Spinal cord (tissue), 10 donors: ENCODE data around the gene ZCCHC18. TPM values are rescaled to one million over a fixed set of nuclear protein-coding genes. Genes with fewer than 3 reads are reported as not detected.
"Not testable (repeated sequence)": the region's sequence is repeated elsewhere in the genome, so short reads cannot be mapped to it uniquely, and the experiment has no call there.

ENCODE experiments used
- DNase-seq, 6 donors: peaks; one replicate each; pipeline versions ENCODE4 v3.0.0 to v3.0.0-alpha.2; 2013 to 2015; ENCODE audit warnings: low spot score in 6 of 6, low read depth in 4 of 6
- H3K27ac ChIP-seq: one replicate; pipeline ENCODE4 v1.5.1; 2013; ENCODE audit warnings: low read depth, low read length, control low read depth
- H3K27me3 ChIP-seq: one replicate; pipeline ENCODE4 v1.6.1; 2013; ENCODE audit warnings: low read length; ENCODE audit not compliant: control insufficient read depth, insufficient read depth
- H3K36me3 ChIP-seq: one replicate; pipeline ENCODE4 v1.6.1; 2013; ENCODE audit warnings: low read length; ENCODE audit not compliant: control insufficient read depth, insufficient read depth
- H3K4me1 ChIP-seq: one replicate; pipeline ENCODE4 v1.6.1; 2013; ENCODE audit warnings: low read length; ENCODE audit not compliant: control insufficient read depth, insufficient read depth
- H3K4me3 ChIP-seq: one replicate; pipeline ENCODE4 v1.5.1; 2013; ENCODE audit warnings: low read depth, low read length, control low read depth
- H3K9me3 ChIP-seq: one replicate; pipeline ENCODE4 v1.6.1; 2013; ENCODE audit warnings: low read length; ENCODE audit not compliant: control insufficient read depth, insufficient read depth
- WGBS: methylation state at CpG from one replicate; pipeline ENCODE4 v1.1.5; 2013; ENCODE audit warnings: missing lambda C conversion rate; ENCODE audit not compliant: insufficient coverage; 5-methylcytosine and 5-hydroxymethylcytosine counted together
- polyA plus RNA-seq, 2 donors: library from polyadenylated mRNA; unstranded; fragments of 120-200 nt; gene quantifications; one replicate each; pipeline ENCODE4 v1.2.1, GENCODE V29; 2013; ENCODE audit not compliant: insufficient read length in 2 of 2
- total RNA-seq, 2 donors: library from RNA; depleted of rRNA in 1 of 2; stranded (reverse); fragments of 120-200 nt in 1 of 2; fragments of >200 nt in 1 of 2; gene quantifications; one replicate each; pipeline versions ENCODE4 v1.2.3 to v1.2.4, GENCODE V29; 2013 to 2014
- donor health status: healthy.

The ZCCHC18 gene
- total and polyA plus RNA-seq, 4 donors, result 7.8 to 30.6 (median 19.9) TPM

- Histone ChIP-seq H3K4me3 (no peak overlapping the region), H3K27ac (no peak overlapping the region), H3K4me1 (no peaks in the 10 kb centered on the region), H3K36me3 (no peaks in the 10 kb centered on the region), H3K9me3 (no peaks in the 10 kb centered on the region), H3K27me3 (no peaks in the 10 kb centered on the region)
- DNase-seq, result no peak
These were observed 13.4 kb upstream of the ZCCHC18 start for GRCh38 chrX:104098919-104099318.

GRCh38 chrX:104104676-104105075, 7.6 kb upstream of the ZCCHC18 start:
- DNase-seq, result no peak
- Histone ChIP-seq H3K4me3 (no peak overlapping the region), H3K27ac (peak overlapping the region; percentile 52), H3K4me1 (peaks cover 17% of the 10 kb centered on the region), H3K27me3 (peaks cover 4% of the 10 kb centered on the region), H3K36me3 (peaks cover 3% of the 10 kb centered on the region), H3K9me3 (no peaks in the 10 kb centered on the region)
- 59% methylated on average over 10 of the region's 10 CpGs for WGBS

GRCh38 chrX:104105330-104106262, 6.7 kb upstream of the ZCCHC18 start:
- 31% methylated on average over 4 of the region's 11 CpGs for WGBS
- H3K36me3 ChIP-seq, result peaks cover 3% of the 10 kb centered on the region
- peak overlapping the region; percentile 64 for H3K27ac ChIP-seq
- peak in 2 of 6 donors; percentile 63 to 68 for DNase-seq
- H3K4me3 ChIP-seq, result no peak overlapping the region
- no peaks in the 10 kb centered on the region for H3K9me3 ChIP-seq
- H3K4me1 ChIP-seq, result peaks cover 17% of the 10 kb centered on the region
- H3K27me3 ChIP-seq, result peaks cover 4% of the 10 kb centered on the region

- peaks cover 3% of the 10 kb centered on the region for H3K36me3 ChIP-seq
- no peak overlapping the region for H3K4me3 ChIP-seq
- H3K27ac ChIP-seq, result no peak overlapping the region
- H3K4me1 ChIP-seq, result peaks cover 17% of the 10 kb centered on the region
- H3K27me3 ChIP-seq, result peaks cover 16% of the 10 kb centered on the region
- WGBS, result 82% methylated on average over 1 of the region's 1 CpG
- no peaks in the 10 kb centered on the region for H3K9me3 ChIP-seq
- DNase-seq, result no peak
These were observed 3.4 kb upstream of the ZCCHC18 start for GRCh38 chrX:104108955-104109354.

GRCh38 chrX:104110491-104111240, 1.7 kb upstream of the ZCCHC18 start:
- H3K4me1 ChIP-seq, result peaks cover 13% of the 10 kb centered on the region
- peak in 2 of 6 donors; percentile 11 to 18 for DNase-seq
- not testable (repeated sequence) for H3K36me3 ChIP-seq, H3K9me3 ChIP-seq, H3K4me3 ChIP-seq
- 57% methylated on average over 3 of the region's 6 CpGs for WGBS
- peak overlapping the region; percentile 40 for H3K27ac ChIP-seq
- H3K27me3 ChIP-seq, result peaks cover 20% of the 10 kb centered on the region

- peaks cover 31% of the 10 kb centered on the region for H3K27me3 ChIP-seq
- DNase-seq, result peak in 2 of 6 donors; percentile 85 to 89
- peaks cover 3% of the 10 kb centered on the region for H3K4me1 ChIP-seq
- 17% methylated on average over 14 of the region's 24 CpGs for WGBS
- peak overlapping the region; percentile 71 for H3K4me3 ChIP-seq
- H3K27ac ChIP-seq, result peak overlapping the region; percentile 94
- no peaks in the 10 kb centered on the region for H3K9me3 ChIP-seq
- H3K36me3 ChIP-seq, result peaks cover 2% of the 10 kb centered on the region
These were observed 1.1 kb downstream of the ZCCHC18 start for GRCh38 chrX:104113222-104113965.

GRCh38 chrX:104117759-104118158, 5.4 kb downstream of the ZCCHC18 start:
- Histone ChIP-seq H3K27me3 (peaks cover 30% of the 10 kb centered on the region), H3K4me1 (peaks cover 3% of the 10 kb centered on the region), H3K9me3 (no peaks in the 10 kb centered on the region), H3K4me3 (no peak overlapping the region), H3K27ac (no peak overlapping the region), H3K36me3 (peaks cover 2% of the 10 kb centered on the region)
- no peak for DNase-seq

GRCh38 chrX:104118765-104119164, 6.4 kb downstream of the ZCCHC18 start:
- H3K4me1 ChIP-seq, result peaks cover 3% of the 10 kb centered on the region
- DNase-seq, result peak in 1 of 6 donors; percentile 2
- peaks cover 29% of the 10 kb centered on the region for H3K27me3 ChIP-seq
- WGBS, result 78% methylated on average over 1 of the region's 1 CpG
- peaks cover 2% of the 10 kb centered on the region for H3K36me3 ChIP-seq
- no peak overlapping the region for H3K4me3 ChIP-seq
- H3K9me3 ChIP-seq, result no peaks in the 10 kb centered on the region
- no peak overlapping the region for H3K27ac ChIP-seq

GRCh38 chrX:104122829-104123228, 10.5 kb downstream of the ZCCHC18 start:
- Histone ChIP-seq H3K9me3 (no peaks in the 10 kb centered on the region), H3K4me3 (no peak overlapping the region), H3K27me3 (peaks cover 13% of the 10 kb centered on the region), H3K4me1 (no peaks in the 10 kb centered on the region), H3K36me3 (no peaks in the 10 kb centered on the region), H3K27ac (no peak overlapping the region)
- DNase-seq, result no peak
- 100% methylated on average over 2 of the region's 5 CpGs for WGBS
